NCI-H2196 treated with DMSO at 0.1 percent for 48 hours (cell line): ENCODE data around the gene MAPK12.

ENCODE experiments used
- DNase-seq: peaks from one replicate; lab custom pipeline; 2025; ENCODE audit not compliant: unreplicated experiment; lab: John Stamatoyannopoulos, UW

MAPK12 gene

GRCh38 chr22:50269573-50269969, 8.1 kb upstream of the MAPK12 start:
- no peak for DNase-seq

GRCh38 chr22:50268655-50269113, 7.2 kb upstream of the MAPK12 start:
- DNase-seq: peak; percentile 57

- DNase-seq: no peak
Observed at GRCh38 chr22:50267591-50268390, 6.3 kb upstream of the MAPK12 start.

- DNase-seq: no peak
Observed at GRCh38 chr22:50266994-50267393, 5.5 kb upstream of the MAPK12 start.

- no peak for DNase-seq
Observed at GRCh38 chr22:50264946-50265669, 3.6 kb upstream of the MAPK12 start.

GRCh38 chr22:50264104-50264745, 2.7 kb upstream of the MAPK12 start:
- DNase-seq: no peak

- no peak for DNase-seq
Observed at GRCh38 chr22:50262973-50263617, 1.6 kb upstream of the MAPK12 start.

GRCh38 chr22:50262460-50262911, 1.0 kb upstream of the MAPK12 start:
- no peak for DNase-seq

- DNase-seq: no peak
Observed at GRCh38 chr22:50260801-50261614, 475 bp downstream of the MAPK12 start.

- DNase-seq: no peak
Observed at GRCh38 chr22:50260434-50260800, 1.1 kb downstream of the MAPK12 start.

GRCh38 chr22:50259302-50259701, 2.2 kb downstream of the MAPK12 start:
- no peak for DNase-seq

GRCh38 chr22:50258361-50259292, 2.9 kb downstream of the MAPK12 start:
- no peak for DNase-seq

GRCh38 chr22:50257451-50258360, 3.8 kb downstream of the MAPK12 start:
- no peak for DNase-seq

- DNase-seq: no peak
Observed at GRCh38 chr22:50257041-50257440, 4.4 kb downstream of the MAPK12 start.

- no peak for DNase-seq
Observed at GRCh38 chr22:50256258-50256862, 5.1 kb downstream of the MAPK12 start.

GRCh38 chr22:50255607-50256006, 5.9 kb downstream of the MAPK12 start:
- DNase-seq: no peak

- no peak for DNase-seq
Observed at GRCh38 chr22:50255099-50255498, 6.4 kb downstream of the MAPK12 start.

GRCh38 chr22:50253941-50254340, 7.5 kb downstream of the MAPK12 start:
- DNase-seq: no peak
